Activated CD8-positive, alpha-beta memory T cell treated with anti-CD3 and anti-CD28 coated beads, Interleukin-2, amount 10 ng/mL, durations not matched to agents 7 days and 5 days (primary cell): ENCODE data around the gene USP36. TPM values are rescaled to one million over a fixed set of nuclear protein-coding genes. Genes with fewer than 3 reads are reported as not detected.
A peak's percentile ranks its signal among the peaks of the same experiment; 100 is the strongest.

Experiments used
- ATAC-seq: fragments of 150-1000 bp; cut with Tn5 transposase; one replicate; pipeline ENCODE4 v1.10.0; 2021; ENCODE audit warnings: moderate library complexity
- CTCF ChIA-PET: fragments of 350-600 bp; sonication (Branson Sonifier 250); formaldehyde crosslinking; loops from one replicate; lab custom pipeline; 2021; ENCODE audit warnings: antibody characterized with exemption; lab: Charles Lee
- DNase-seq: peaks from one replicate; pipeline ENCODE4 v3.0.0-alpha.2; 2020
- H3K27ac Mint-ChIP-seq: one replicate; pipeline ENCODE4 v1.8.0; 2021; ENCODE audit warnings: mild to moderate bottlenecking, mixed read lengths
- H3K27me3 Mint-ChIP-seq: one replicate; pipeline ENCODE4 v1.8.0; 2021; ENCODE audit warnings: mixed read lengths
- H3K36me3 Mint-ChIP-seq: one replicate; pipeline ENCODE4 v1.8.0; 2021; ENCODE audit warnings: mild to moderate bottlenecking, mixed read lengths
- H3K4me1 Mint-ChIP-seq: one replicate; pipeline ENCODE4 v1.8.0; 2021; ENCODE audit warnings: mixed read lengths
- H3K4me3 Mint-ChIP-seq: one replicate; pipeline ENCODE4 v1.8.0; 2021; ENCODE audit warnings: mild to moderate bottlenecking, moderate library complexity, mixed read lengths
- H3K9me3 Mint-ChIP-seq: one replicate; pipeline ENCODE4 v1.8.0; 2022; ENCODE audit warnings: low read depth, mixed read lengths
- total RNA-seq, 2 experiments: library from RNA; stranded (reverse); gene quantifications; one replicate each; pipeline ENCODE4 v1.2.3, GENCODE V29; 2021

Gene USP36
- total RNA-seq, 2 experiments from 2014 or later, result 84.5 to 94.3 TPM

- no peaks in the 10 kb centered on the region for H3K9me3 Mint-ChIP-seq
- DNase-seq, result no peak
- no peaks in the 10 kb centered on the region for H3K27me3 Mint-ChIP-seq
- CTCF ChIA-PET, result interaction anchor here (1.2 kb wide), 1 partner anchor 18 kb away, joined by 3 read pairs; no protein-coding TSS in a partner anchor
- peaks cover 39% of the 10 kb centered on the region for H3K4me1 Mint-ChIP-seq
- no peak overlapping the region for H3K4me3 Mint-ChIP-seq
- ATAC-seq, result no peak
- no peak overlapping the region for H3K27ac Mint-ChIP-seq
- H3K36me3 Mint-ChIP-seq, result peaks cover 57% of the 10 kb centered on the region
Observed at GRCh38 chr17:78797691-78798585, 42.7 kb downstream of the USP36 start.

- CTCF ChIA-PET, result no interaction called here
- H3K27ac Mint-ChIP-seq, result no peak overlapping the region
- no peaks in the 10 kb centered on the region for H3K27me3 Mint-ChIP-seq
Observed at GRCh38 chr17:78797213-78797612, 43.4 kb downstream of the USP36 start.

GRCh38 chr17:78796517-78796900 lies 44.1 kb downstream of the USP36 start:
- ATAC-seq (no peak), DNase-seq (no peak)
- H3K27ac Mint-ChIP-seq, result no peak overlapping the region
- no peaks in the 10 kb centered on the region for H3K9me3 Mint-ChIP-seq
- H3K4me3 Mint-ChIP-seq, result no peak overlapping the region
- CTCF ChIA-PET, result no interaction called here
- H3K36me3 Mint-ChIP-seq, result peaks cover 51% of the 10 kb centered on the region
- H3K4me1 Mint-ChIP-seq, result peaks cover 31% of the 10 kb centered on the region
- H3K27me3 Mint-ChIP-seq, result no peaks in the 10 kb centered on the region

More at GRCh38 chr17:78797213-78797612, 43.4 kb downstream of the USP36 start:
- peaks cover 51% of the 10 kb centered on the region for H3K36me3 Mint-ChIP-seq
- H3K4me1 Mint-ChIP-seq, result peaks cover 32% of the 10 kb centered on the region
- no peak for DNase-seq
- ATAC-seq, result no peak
- H3K4me3 Mint-ChIP-seq, result no peak overlapping the region
- H3K9me3 Mint-ChIP-seq, result no peaks in the 10 kb centered on the region

- H3K9me3 Mint-ChIP-seq, result no peaks in the 10 kb centered on the region
- CTCF ChIA-PET, result no interaction called here
- H3K36me3 Mint-ChIP-seq, result peaks cover 49% of the 10 kb centered on the region
- H3K4me3 Mint-ChIP-seq, result no peak overlapping the region
- no peak overlapping the region for H3K27ac Mint-ChIP-seq
- H3K4me1 Mint-ChIP-seq, result peaks cover 28% of the 10 kb centered on the region
- H3K27me3 Mint-ChIP-seq, result no peaks in the 10 kb centered on the region
- ATAC-seq (no peak), DNase-seq (no peak)
Observed at GRCh38 chr17:78795861-78796516, 44.6 kb downstream of the USP36 start.

GRCh38 chr17:78794864-78795640 lies 45.6 kb downstream of the USP36 start:
- CTCF ChIA-PET, result interaction anchor here (0.5 kb wide), 1 partner anchor 16 kb away, joined by 3 read pairs; no protein-coding TSS in a partner anchor
- Mint-ChIP-seq H3K27me3 (no peaks in the 10 kb centered on the region), H3K27ac (peak overlapping the region; percentile 22), H3K9me3 (no peaks in the 10 kb centered on the region), H3K36me3 (peaks cover 45% of the 10 kb centered on the region), H3K4me3 (no peak overlapping the region), H3K4me1 (peaks cover 24% of the 10 kb centered on the region)
- ATAC-seq (no peak), DNase-seq (no peak)

GRCh38 chr17:78794399-78794798 lies 46.2 kb downstream of the USP36 start:
- Mint-ChIP-seq H3K4me3 (no peak overlapping the region), H3K4me1 (peaks cover 27% of the 10 kb centered on the region), H3K9me3 (no peaks in the 10 kb centered on the region), H3K27ac (no peak overlapping the region), H3K27me3 (no peaks in the 10 kb centered on the region), H3K36me3 (peaks cover 41% of the 10 kb centered on the region)
- ATAC-seq (no peak), DNase-seq (no peak)
- CTCF ChIA-PET, result interaction anchor here (0.7 kb wide), 1 partner anchor 9 kb away, joined by 3 read pairs; no protein-coding TSS in a partner anchor

GRCh38 chr17:78793968-78794367 lies 46.6 kb downstream of the USP36 start:
- ATAC-seq (no peak), DNase-seq (no peak)
- H3K36me3 Mint-ChIP-seq, result peaks cover 37% of the 10 kb centered on the region
- CTCF ChIA-PET, result interaction anchor here (0.7 kb wide), 1 partner anchor 9 kb away, joined by 3 read pairs; no protein-coding TSS in a partner anchor
- peaks cover 26% of the 10 kb centered on the region for H3K4me1 Mint-ChIP-seq
- H3K4me3 Mint-ChIP-seq, result no peak overlapping the region
- no peak overlapping the region for H3K27ac Mint-ChIP-seq
- no peaks in the 10 kb centered on the region for H3K9me3 Mint-ChIP-seq
- no peaks in the 10 kb centered on the region for H3K27me3 Mint-ChIP-seq

- H3K36me3 Mint-ChIP-seq, result peaks cover 34% of the 10 kb centered on the region
- DNase-seq (no peak), ATAC-seq (no peak)
- CTCF ChIA-PET, result no interaction called here
- H3K4me1 Mint-ChIP-seq, result peaks cover 22% of the 10 kb centered on the region
- no peak overlapping the region for H3K27ac Mint-ChIP-seq
- no peak overlapping the region for H3K4me3 Mint-ChIP-seq
- H3K27me3 Mint-ChIP-seq, result no peaks in the 10 kb centered on the region
- H3K9me3 Mint-ChIP-seq, result no peaks in the 10 kb centered on the region
Observed at GRCh38 chr17:78793415-78793814, 47.2 kb downstream of the USP36 start.

- CTCF ChIA-PET, result interaction anchor here (1.5 kb wide), 1 partner anchor 11 kb away, joined by 3 read pairs; no protein-coding TSS in a partner anchor
- Mint-ChIP-seq H3K4me1 (peaks cover 22% of the 10 kb centered on the region), H3K9me3 (no peaks in the 10 kb centered on the region), H3K27ac (peak overlapping the region; percentile 25), H3K27me3 (no peaks in the 10 kb centered on the region), H3K36me3 (peaks cover 28% of the 10 kb centered on the region), H3K4me3 (no peak overlapping the region)
- ATAC-seq, result no peak
- no peak for DNase-seq
Observed at GRCh38 chr17:78791840-78792709, 48.5 kb downstream of the USP36 start.

GRCh38 chr17:78790552-78790951 lies 50.1 kb downstream of the USP36 start:
- Mint-ChIP-seq H3K4me3 (no peak overlapping the region), H3K4me1 (peaks cover 27% of the 10 kb centered on the region), H3K9me3 (no peaks in the 10 kb centered on the region), H3K27me3 (no peaks in the 10 kb centered on the region), H3K27ac (no peak overlapping the region), H3K36me3 (peaks cover 16% of the 10 kb centered on the region)
- CTCF ChIA-PET, result interaction anchor here (1.2 to 2.5 kb wide), 4 partner anchors 9 to 53 kb away, joined by 3 to 11 read pairs (median 4); no protein-coding TSS in a partner anchor
- no peak for DNase-seq
- no peak for ATAC-seq

- Mint-ChIP-seq H3K9me3 (no peaks in the 10 kb centered on the region), H3K27ac (peak overlapping the region; percentile 68), H3K4me3 (no peak overlapping the region), H3K27me3 (no peaks in the 10 kb centered on the region), H3K4me1 (peaks cover 33% of the 10 kb centered on the region), H3K36me3 (peaks cover 13% of the 10 kb centered on the region)
- DNase-seq, result no peak
- CTCF ChIA-PET, result interaction anchor here (1.2 to 2.5 kb wide), 3 partner anchors 10 to 24 kb away, joined by 3 to 11 read pairs (median 4); no protein-coding TSS in a partner anchor
- ATAC-seq, result no peak
Observed at GRCh38 chr17:78789663-78790181, 50.9 kb downstream of the USP36 start.

GRCh38 chr17:78789149-78789662 lies 51.4 kb downstream of the USP36 start:
- DNase-seq (no peak), ATAC-seq (no peak)
- Mint-ChIP-seq H3K9me3 (no peaks in the 10 kb centered on the region), H3K4me1 (peaks cover 35% of the 10 kb centered on the region), H3K27ac (peak overlapping the region; percentile 68), H3K36me3 (peaks cover 10% of the 10 kb centered on the region), H3K4me3 (no peak overlapping the region), H3K27me3 (no peaks in the 10 kb centered on the region)
- CTCF ChIA-PET, result interaction anchor here (1.5 to 2.5 kb wide), 2 partner anchors 11 to 14 kb away, joined by 4 to 11 read pairs; no protein-coding TSS in a partner anchor
